CD14-positive monocyte (primary cell): ENCODE data around the gene FAM120A. TPM values are rescaled to one million over a fixed set of nuclear protein-coding genes. Genes with fewer than 3 reads are reported as not detected.

ENCODE experiments used
- DNase-seq, 3 donors: peaks; one replicate each; pipeline ENCODE4 v3.0.0-alpha.2; 2011 to 2022
- H2AFZ ChIP-seq: 2 replicates; pipeline ENCODE4 v1.6.0; 2012; ENCODE audit warnings: mild to moderate bottlenecking, low read depth, low read length, inconsistent platforms; ENCODE audit not compliant: insufficient read depth, poor library complexity, severe bottlenecking
- H3K27ac ChIP-seq, 2 donors: 1 replicate in 1 of 2; 2 replicates in 1 of 2; pipeline ENCODE4 v1.5.1; 2012 to 2013; ENCODE audit warnings: low read length in 2 of 2, control low read depth in 1 of 2, inconsistent platforms in 1 of 2, low read depth in 1 of 2, mild to moderate bottlenecking in 1 of 2
- H3K27me3 ChIP-seq, 2 donors: one replicate each; pipeline versions ENCODE4 v1.6.0 to v1.6.1; 2011 to 2013; ENCODE audit warnings: low read length in 2 of 2; ENCODE audit not compliant: control insufficient read depth in 2 of 2, insufficient read depth in 2 of 2
- H3K36me3 ChIP-seq, 2 donors: replicated peaks in 1 of 2; 1 replicate in 1 of 2; 2 replicates in 1 of 2; pipeline versions ENCODE4 v1.5.1 to v1.6.1; 2012 to 2013; ENCODE audit warnings: low read length in 2 of 2, control low read depth in 1 of 2, inconsistent platforms in 1 of 2, mild to moderate bottlenecking in 1 of 2; ENCODE audit not compliant: insufficient read depth in 2 of 2, control insufficient read depth in 1 of 2
- H3K4me1 ChIP-seq, 2 donors: 1 replicate in 1 of 2; 2 replicates in 1 of 2; pipeline versions ENCODE4 v1.5.1 to v1.6.1; 2012 to 2013; ENCODE audit warnings: low read length in 2 of 2, control low read depth in 1 of 2, inconsistent platforms in 1 of 2, mild to moderate bottlenecking in 1 of 2, moderate library complexity in 1 of 2; ENCODE audit not compliant: insufficient read depth in 2 of 2, control insufficient read depth in 1 of 2
- H3K4me2 ChIP-seq: replicated peaks from 2 replicates; pipeline ENCODE3; 2012; ENCODE audit warnings: low read length, moderate library complexity, mild to moderate bottlenecking; ENCODE audit not compliant: poor library complexity, severe bottlenecking; ENCODE audit errors: extremely low read depth
- H3K4me3 ChIP-seq, 3 experiments: fragments of 200-600 bp in 1 of 3; sonication (generic) in 1 of 3; replicated peaks in 1 of 3; 1 replicate in 2 of 3; 2 replicates in 1 of 3; pipeline ENCODE4 v1.5.1; 2011 to 2013; ENCODE audit warnings: low read length in 3 of 3, mild to moderate bottlenecking in 3 of 3, control low read depth in 2 of 3, low read depth in 2 of 3, inconsistent platforms in 1 of 3, moderate library complexity in 1 of 3
- H3K79me2 ChIP-seq: 2 replicates; pipeline ENCODE4 v1.6.0; 2012; ENCODE audit warnings: mild to moderate bottlenecking, control low read depth, inconsistent platforms, low read length, moderate library complexity; ENCODE audit not compliant: insufficient read depth
- H3K9ac ChIP-seq: 2 replicates; pipeline ENCODE4 v1.6.0; 2017; ENCODE audit warnings: low read length, mild to moderate bottlenecking; ENCODE audit not compliant: insufficient read depth, poor library complexity, severe bottlenecking
- H3K9me3 ChIP-seq, 2 donors: replicated peaks in 1 of 2; 1 replicate in 1 of 2; 2 replicates in 1 of 2; pipeline versions ENCODE4 v1.5.1 to v1.6.1; 2012 to 2013; ENCODE audit warnings: low read length in 2 of 2, control low read depth in 1 of 2; ENCODE audit not compliant: control insufficient read depth in 1 of 2, insufficient read depth in 1 of 2
- H4K20me1 ChIP-seq: 2 replicates; pipeline ENCODE4 v1.6.0; 2012; ENCODE audit warnings: mild to moderate bottlenecking, low read length, control low read depth, moderate library complexity; ENCODE audit not compliant: insufficient read depth
- H3K27ac Mint-ChIP-seq, 7 donors: one replicate each; pipeline ENCODE4 v1.8.0; 2020; ENCODE audit warnings: mild to moderate bottlenecking in 7 of 7, mixed read lengths in 7 of 7, moderate library complexity in 6 of 7, inconsistent platforms in 2 of 7
- H3K27me3 Mint-ChIP-seq, 3 donors: one replicate each; pipeline ENCODE4 v1.8.0; 2021 to 2022; ENCODE audit warnings: low read depth in 3 of 3, mild to moderate bottlenecking in 3 of 3, mixed read lengths in 3 of 3, moderate library complexity in 3 of 3, inconsistent platforms in 1 of 3
- H3K36me3 Mint-ChIP-seq, 2 donors: one replicate each; pipeline ENCODE4 v1.8.0; 2020; ENCODE audit warnings: mixed read lengths in 2 of 2, inconsistent platforms in 1 of 2, mild to moderate bottlenecking in 1 of 2
- H3K4me1 Mint-ChIP-seq: one replicate; pipeline ENCODE4 v1.8.0; 2020; ENCODE audit warnings: mild to moderate bottlenecking, mixed read lengths
- H3K4me3 Mint-ChIP-seq, 2 donors: one replicate each; pipeline ENCODE4 v1.8.0; 2020; ENCODE audit warnings: mild to moderate bottlenecking in 2 of 2, mixed read lengths in 2 of 2, moderate library complexity in 1 of 2
- H3K9me3 Mint-ChIP-seq, 7 donors: one replicate each; pipeline ENCODE4 v1.8.0; 2020 to 2022; ENCODE audit warnings: mixed read lengths in 7 of 7, mild to moderate bottlenecking in 6 of 7, moderate library complexity in 6 of 7, inconsistent platforms in 2 of 7
- CTCF ChIP-seq: fragments of 200-600 bp; IDR thresholded peaks from one replicate; pipeline ENCODE4 v1.8.0; 2022; ENCODE audit warnings: antibody characterized with exemption, mild to moderate bottlenecking
- WGBS: methylation state at CpG from one replicate; pipeline ENCODE4 v1.1.5; 2013; ENCODE audit warnings: missing lambda C conversion rate; ENCODE audit not compliant: insufficient coverage; 5-methylcytosine and 5-hydroxymethylcytosine counted together
- intact Hi-C, 2 donors: fragments of 100-400 bp; cut with micrococcal nuclease; formaldehyde crosslinking; loops; one replicate each; pipeline versions ENCODE4 v1.15.0 to v1.15.1; 2023
- polyA plus RNA-seq, 3 donors: library from polyadenylated mRNA; depleted of rRNA in 1 of 3; unstranded in 2 of 3; stranded (reverse) in 1 of 3; fragments of 300-500 nt in 2 of 3; fragments of >200 nt in 1 of 3; fragmentation: Illumina TruSeq in 2 of 3; gene quantifications; 1 replicate in 2 of 3; 2 replicates in 1 of 3; pipeline ENCODE4 v1.2.3, GENCODE V29; 2012 to 2021
- small RNA-seq: library from RNA; depleted of rRNA; stranded (forward); fragments of <200 nt; gene quantifications from one replicate; pipeline ENCODE3, GENCODE V24; 2012; ENCODE audit warnings: low read depth; ENCODE audit not compliant: insufficient read length

Gene FAM120A
- polyA plus RNA-seq, 3 donors = 10.4 to 76.6 (median 12.7) TPM

- H3K9ac ChIP-seq = no peak overlapping the region
- no peaks in the 10 kb centered on the region for H3K27me3 Mint-ChIP-seq
- H3K36me3 ChIP-seq = peaks cover 0 to 13% of the 10 kb centered on the region in 2 donors
- no peak overlapping the region for H2AFZ ChIP-seq
- peaks cover 9% of the 10 kb centered on the region for H3K4me1 Mint-ChIP-seq
- intact Hi-C loops = no loop called here
- no peak overlapping the region for H3K4me2 ChIP-seq
- no peaks in the 10 kb centered on the region for H3K4me1 ChIP-seq
- peaks cover 7 to 18% (median 14%) of the 10 kb centered on the region in 7 donors for H3K9me3 Mint-ChIP-seq
- H3K9me3 ChIP-seq = peaks cover 9 to 16% of the 10 kb centered on the region in 2 donors
- H3K4me3 ChIP-seq = no peak overlapping the region
- 29% methylated on average over 1 of the region's 3 CpGs for WGBS
- peaks cover 10 to 16% of the 10 kb centered on the region in 2 donors for H3K36me3 Mint-ChIP-seq
- H3K79me2 ChIP-seq = peaks cover 55% of the 10 kb centered on the region
- no peak for DNase-seq
- peak overlapping the region in 2 of 7 donors; percentile 19 to 56 for H3K27ac Mint-ChIP-seq
- H4K20me1 ChIP-seq = peaks cover 89% of the 10 kb centered on the region
- no peak overlapping the region for H3K27ac ChIP-seq
- no peak for TF ChIP-seq CTCF
- H3K27me3 ChIP-seq = no peaks in the 10 kb centered on the region
- no peak overlapping the region for H3K4me3 Mint-ChIP-seq
Observed at GRCh38 chr9:93613791-93614190, 162.3 kb downstream of the FAM120A start.

DNA sequence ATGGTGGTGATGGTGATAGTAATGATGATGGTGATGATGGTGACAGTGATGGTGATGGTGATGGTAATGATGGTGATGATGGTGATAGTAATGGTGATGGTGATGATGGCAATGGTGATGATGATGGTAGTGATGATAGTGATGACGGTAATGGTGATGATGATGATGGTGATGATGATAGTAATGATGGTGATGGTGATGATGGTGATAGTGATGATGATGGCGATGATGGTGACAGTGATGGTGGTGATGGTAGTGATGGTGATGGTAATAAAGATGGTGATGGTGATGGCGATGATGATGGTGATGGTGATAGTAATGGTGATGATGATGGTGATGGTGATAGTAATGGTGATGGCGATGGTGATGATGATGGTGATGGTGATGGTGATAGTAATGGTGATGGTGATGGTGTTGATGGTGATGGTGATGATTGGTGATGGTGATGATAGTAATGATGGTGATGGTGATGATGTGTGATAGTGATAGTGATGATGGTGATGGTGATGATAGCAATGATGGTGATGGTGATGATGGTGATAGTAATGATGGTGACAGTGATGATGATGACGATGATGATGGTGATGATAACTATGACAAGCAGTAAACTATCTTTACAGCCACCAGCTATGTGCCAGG, 163.5 kb downstream of the FAM120A start:
- Mint-ChIP-seq H3K9me3 (peaks cover 4 to 8% (median 4%) of the 10 kb centered on the region in 7 donors), H3K4me1 (peaks cover 9% of the 10 kb centered on the region), H3K27me3 (no peaks in the 10 kb centered on the region), H3K36me3 (peaks cover 10 to 16% of the 10 kb centered on the region in 2 donors), H3K4me3 (no peak overlapping the region), H3K27ac (no peak overlapping the region)
- Histone ChIP-seq H3K27ac (no peak overlapping the region), H3K79me2 (peaks cover 45% of the 10 kb centered on the region), H3K27me3 (no peaks in the 10 kb centered on the region), H3K9ac (no peak overlapping the region), H4K20me1 (peaks cover 97% of the 10 kb centered on the region), H3K9me3 (peaks cover 3 to 6% of the 10 kb centered on the region in 2 donors), H3K4me2 (no peak overlapping the region), H3K4me1 (no peaks in the 10 kb centered on the region), H3K4me3 (no peak overlapping the region), H3K36me3 (peaks cover 0 to 13% of the 10 kb centered on the region in 2 donors), H2AFZ (no peak overlapping the region)
- intact Hi-C loops = no loop called here
- no peak for DNase-seq
- 61% methylated on average over 4 of the region's 5 CpGs for WGBS
- no peak for TF ChIP-seq CTCF

Small RNAs within 50 kb of the gene (small RNA-seq; reads per million reads assigned to genes)
- gene RF00019 = not detected

Other genes starting within 250 kb of the FAM120A start
- gene FAM120AOS, start 1.9 kb downstream of the FAM120A start, polyA plus RNA-seq = 10 to 100 TPM; 33.2 to 47.7 (median 41.6) TPM
- 10 to 100 TPM in 1 of 3 donors, under 1 TPM in 2; 0.40 to 16.0 (median 0.97) TPM for gene PHF2, start 124.9 kb downstream of the FAM120A start, polyA plus RNA-seq